Colonic mucosa (tissue), 4 donors: Measurements from ENCODE around the gene ANKS1B. TPM values are rescaled to one million over a fixed set of nuclear protein-coding genes. Genes with fewer than 3 reads are reported as not detected.

ENCODE experiments used
- DNase-seq: peaks from one replicate; pipeline ENCODE4 v3.0.0-alpha.2; 2020
- H3K27ac ChIP-seq: fragments of 200-600 bp; one replicate; pipeline ENCODE4 v1.8.0; 2021
- H3K27me3 ChIP-seq: fragments of 200-600 bp; one replicate; pipeline ENCODE4 v1.8.0; 2021
- H3K36me3 ChIP-seq: fragments of 200-600 bp; one replicate; pipeline ENCODE4 v1.8.0; 2021
- H3K4me1 ChIP-seq: fragments of 200-600 bp; one replicate; pipeline ENCODE4 v1.8.0; 2021; ENCODE audit warnings: mild to moderate bottlenecking
- H3K4me3 ChIP-seq: fragments of 200-600 bp; one replicate; pipeline ENCODE4 v1.8.0; 2021
- H3K9ac ChIP-seq, 2 donors: one replicate each; pipeline ENCODE4 v1.7.0; 2013; ENCODE audit warnings: control low read depth in 2 of 2, low read depth in 2 of 2, low read length in 2 of 2
- H3K9me3 ChIP-seq: fragments of 200-600 bp; one replicate; pipeline ENCODE4 v1.8.0; 2021
- intact Hi-C: fragments of 100-400 bp; cut with DNase I; formaldehyde crosslinking; loops from one replicate; pipeline ENCODE4 v1.14.1; 2022
- total RNA-seq, 2 donors: library from RNA; stranded (reverse); fragmentation: NEBNext Ultra II Directional in 1 of 2; extraction: Animal tissue kit (Norgen Biotek cat#: 25700) in 1 of 2; gene quantifications; one replicate each; pipeline ENCODE4 v1.2.1, GENCODE V29; 2021
- TF ChIP-seq, protein P1 (sequence below): fragments of 200-600 bp; IDR thresholded peaks from one replicate; pipeline ENCODE4 v1.8.0; 2022; ENCODE audit warnings: antibody characterized with exemption, mild to moderate bottlenecking
- donor health status: healthy.
- donor health status: DM: no; HTN: no; CAD: no.
- donor health status: DM: no; HTN: no; CAD: no.

The ANKS1B gene
- total RNA-seq, 2 donors from 2014 or later, result 1.7 to 3.3 TPM

GRCh38 chr12:99833397-99833796, 151.3 kb downstream of the ANKS1B start:
- Histone ChIP-seq H3K4me1 (no peaks in the 10 kb centered on the region), H3K9me3 (no peaks in the 10 kb centered on the region), H3K36me3 (no peaks in the 10 kb centered on the region), H3K9ac (no peak overlapping the region), H3K4me3 (no peak overlapping the region), H3K27ac (no peak overlapping the region), H3K27me3 (no peaks in the 10 kb centered on the region)
- intact Hi-C loops, result no loop called here
- TF ChIP-seq, protein P1, sequence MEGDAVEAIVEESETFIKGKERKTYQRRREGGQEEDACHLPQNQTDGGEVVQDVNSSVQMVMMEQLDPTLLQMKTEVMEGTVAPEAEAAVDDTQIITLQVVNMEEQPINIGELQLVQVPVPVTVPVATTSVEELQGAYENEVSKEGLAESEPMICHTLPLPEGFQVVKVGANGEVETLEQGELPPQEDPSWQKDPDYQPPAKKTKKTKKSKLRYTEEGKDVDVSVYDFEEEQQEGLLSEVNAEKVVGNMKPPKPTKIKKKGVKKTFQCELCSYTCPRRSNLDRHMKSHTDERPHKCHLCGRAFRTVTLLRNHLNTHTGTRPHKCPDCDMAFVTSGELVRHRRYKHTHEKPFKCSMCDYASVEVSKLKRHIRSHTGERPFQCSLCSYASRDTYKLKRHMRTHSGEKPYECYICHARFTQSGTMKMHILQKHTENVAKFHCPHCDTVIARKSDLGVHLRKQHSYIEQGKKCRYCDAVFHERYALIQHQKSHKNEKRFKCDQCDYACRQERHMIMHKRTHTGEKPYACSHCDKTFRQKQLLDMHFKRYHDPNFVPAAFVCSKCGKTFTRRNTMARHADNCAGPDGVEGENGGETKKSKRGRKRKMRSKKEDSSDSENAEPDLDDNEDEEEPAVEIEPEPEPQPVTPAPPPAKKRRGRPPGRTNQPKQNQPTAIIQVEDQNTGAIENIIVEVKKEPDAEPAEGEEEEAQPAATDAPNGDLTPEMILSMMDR, result no peak
- DNase-seq, result no peak

DNA sequence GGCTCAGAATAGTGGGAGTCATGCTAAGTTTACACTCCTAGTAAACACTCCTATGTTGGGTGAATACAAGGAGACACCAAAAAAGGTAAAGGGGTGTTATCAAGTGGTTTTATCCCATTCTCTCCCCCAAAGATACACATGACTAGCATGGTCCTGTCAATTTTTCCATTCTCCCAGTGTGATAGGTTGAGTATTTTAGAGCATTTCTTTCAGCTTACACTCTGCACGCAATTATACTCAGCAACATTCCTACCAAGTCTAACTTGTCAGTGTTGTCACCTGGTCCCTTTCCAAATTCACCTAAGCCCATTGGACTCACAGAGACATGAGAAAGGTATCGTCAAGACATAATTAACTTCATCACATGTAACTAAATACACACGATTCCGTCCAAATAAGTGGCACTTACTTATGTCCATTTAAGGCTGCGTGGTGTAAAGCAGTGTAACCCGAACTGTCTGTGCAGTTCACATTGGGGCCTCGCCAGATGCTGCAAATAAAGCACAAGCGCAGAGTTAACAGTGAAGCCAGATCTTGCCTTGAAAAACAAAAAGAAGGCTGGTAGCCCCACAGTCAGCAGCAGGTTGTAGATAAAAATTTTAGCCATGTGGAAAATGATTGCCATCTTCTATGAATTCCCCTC, 159.7 kb downstream of the ANKS1B start:
- intact Hi-C loops, result no loop called here

DNA sequence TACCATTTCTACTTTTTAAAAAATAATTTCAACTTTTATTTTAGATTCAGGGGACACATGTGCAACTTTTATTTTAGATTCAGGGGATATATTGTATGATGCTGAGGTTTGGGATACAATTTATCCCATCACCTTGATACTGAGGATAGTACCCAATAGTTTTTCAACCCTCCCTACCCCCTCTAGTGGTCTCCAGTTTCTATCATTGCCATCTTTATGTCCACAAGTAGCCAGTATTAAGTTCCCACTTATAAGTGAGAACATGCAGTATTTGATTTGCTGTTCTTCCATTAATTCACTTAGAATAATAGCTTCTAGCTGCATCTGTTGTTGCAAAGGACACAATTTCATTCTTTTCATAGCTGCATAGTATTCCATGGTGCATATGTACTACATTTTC, 162.5 kb downstream of the ANKS1B start:
- H3K27ac ChIP-seq, result no peak overlapping the region
- TF ChIP-seq, protein P1, result no peak
- intact Hi-C loops, result no loop called here

More for the DNA sequence above, 159.7 kb downstream of the ANKS1B start:
- Histone ChIP-seq H3K9me3 (no peaks in the 10 kb centered on the region), H3K27ac (no peak overlapping the region), H3K27me3 (no peaks in the 10 kb centered on the region), H3K4me1 (no peaks in the 10 kb centered on the region), H3K36me3 (no peaks in the 10 kb centered on the region), H3K9ac (no peak overlapping the region), H3K4me3 (no peak overlapping the region)
- TF ChIP-seq, protein P1, result no peak
- no peak for DNase-seq

GRCh38 chr12:99810718-99811593, 173.8 kb downstream of the ANKS1B start:
- Histone ChIP-seq H3K36me3 (no peaks in the 10 kb centered on the region), H3K4me1 (no peaks in the 10 kb centered on the region), H3K9ac (no peak overlapping the region), H3K27me3 (no peaks in the 10 kb centered on the region), H3K27ac (no peak overlapping the region), H3K9me3 (no peaks in the 10 kb centered on the region), H3K4me3 (no peak overlapping the region)
- intact Hi-C loops, result no loop called here
- no peak for DNase-seq
- TF ChIP-seq, protein P1, result no peak

More for the DNA sequence above, 162.5 kb downstream of the ANKS1B start:
- Histone ChIP-seq H3K4me3 (no peak overlapping the region), H3K4me1 (no peaks in the 10 kb centered on the region), H3K36me3 (no peaks in the 10 kb centered on the region), H3K27me3 (no peaks in the 10 kb centered on the region), H3K9ac (no peak overlapping the region), H3K9me3 (no peaks in the 10 kb centered on the region)
- no peak for DNase-seq

DNA sequence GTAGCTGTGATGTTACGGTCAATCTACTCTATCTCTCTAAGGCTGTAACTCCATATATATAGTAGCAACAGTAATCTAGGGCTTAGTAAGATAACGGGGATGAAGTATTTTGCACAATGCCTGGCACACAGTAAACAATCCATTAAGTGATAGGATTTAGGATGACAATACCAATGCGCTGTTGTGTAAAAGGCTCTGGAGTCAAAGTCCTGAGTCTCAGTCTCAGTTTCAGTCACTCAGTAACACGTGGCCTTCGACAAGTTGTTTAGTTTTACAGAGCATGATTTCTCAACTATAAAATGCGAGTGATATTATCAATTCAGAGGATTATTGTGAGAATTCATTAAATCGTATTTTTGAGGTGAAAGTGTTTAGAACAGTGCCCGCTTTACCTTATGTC, 174.8 kb downstream of the ANKS1B start:
- no peaks in the 10 kb centered on the region for H3K4me1 ChIP-seq
- H3K9me3 ChIP-seq, result no peaks in the 10 kb centered on the region
- no peak overlapping the region for H3K4me3 ChIP-seq
- intact Hi-C loops, result no loop called here
- H3K36me3 ChIP-seq, result no peaks in the 10 kb centered on the region
- TF ChIP-seq, protein P1, result no peak
- no peak overlapping the region for H3K27ac ChIP-seq
- DNase-seq, result no peak
- H3K9ac ChIP-seq, result no peak overlapping the region
- H3K27me3 ChIP-seq, result no peaks in the 10 kb centered on the region
